Neural cell (in vitro differentiated cells): Measurements from ENCODE around the gene LRRTM3. TPM values are rescaled to one million over a fixed set of nuclear protein-coding genes. Genes with fewer than 3 reads are reported as not detected.

Source experiments
- H2AFZ ChIP-seq: fragments of 200-600, 300-800 bp; sonication (generic), shearing (Covaris generic); 2 replicates; pipeline ENCODE4 v1.6.0; 2014; ENCODE audit warnings: low read depth, mild to moderate bottlenecking, antibody characterized with exemption, low read length, moderate library complexity
- H3F3A ChIP-seq: fragments of 200-600 bp; shearing (Covaris generic); 2 replicates; pipeline ENCODE4 v1.6.1; 2016; ENCODE audit warnings: mild to moderate bottlenecking, moderate library complexity, mixed read lengths, antibody characterized with exemption, low read length; ENCODE audit not compliant: insufficient read depth, poor library complexity, severe bottlenecking
- H3K27ac ChIP-seq: fragments of 200-600, 300-800 bp; sonication (generic), shearing (Covaris generic); 2 replicates; pipeline ENCODE4 v1.5.1; 2014; ENCODE audit warnings: mild to moderate bottlenecking, low read length, moderate library complexity
- H3K27me3 ChIP-seq: fragments of 300-800, 200-600 bp; sonication (generic), shearing (Covaris generic); 2 replicates; pipeline ENCODE4 v1.6.0; 2014; ENCODE audit warnings: mild to moderate bottlenecking, low read depth, low read length, moderate library complexity; ENCODE audit not compliant: insufficient read depth
- H3K36me3 ChIP-seq: fragments of 300-800, 200-600 bp; sonication (generic), shearing (Covaris generic); 2 replicates; pipeline ENCODE4 v1.5.1; 2014; ENCODE audit warnings: mild to moderate bottlenecking, antibody characterized with exemption, low read length, moderate library complexity; ENCODE audit not compliant: insufficient read depth
- H3K4me2 ChIP-seq: fragments of 300-800, 200-600 bp; sonication (generic), shearing (Covaris generic); 2 replicates; pipeline ENCODE4 v1.6.0; 2014; ENCODE audit warnings: mild to moderate bottlenecking, low read length
- H3K4me3 ChIP-seq: fragments of 300-800, 200-600 bp; sonication (generic), shearing (Covaris generic); 2 replicates; pipeline ENCODE4 v1.5.1; 2014; ENCODE audit warnings: mild to moderate bottlenecking, low read length, moderate library complexity
- H3K79me2 ChIP-seq: fragments of 200-600 bp; shearing (Covaris generic); replicated peaks from 2 replicates; pipeline ENCODE4 v1.6.0; 2014; ENCODE audit warnings: mild to moderate bottlenecking, low read length, moderate library complexity; ENCODE audit not compliant: insufficient read depth
- H3K9ac ChIP-seq: fragments of 300-800, 200-600 bp; sonication (generic), shearing (Covaris generic); 2 replicates; pipeline ENCODE4 v1.6.1; 2016; ENCODE audit warnings: mild to moderate bottlenecking, low read length, mixed read lengths
- H3K9me2 ChIP-seq: fragments of 200-600 bp; shearing (Covaris generic); 2 replicates; pipeline ENCODE4 v1.6.1; 2016; ENCODE audit warnings: mild to moderate bottlenecking, low read length, mixed read lengths; ENCODE audit not compliant: insufficient read depth
- H3K9me3 ChIP-seq: fragments of 200-600, 300-800 bp; sonication (generic), shearing (Covaris generic); 2 replicates; pipeline ENCODE4 v1.6.1; 2016; ENCODE audit warnings: mild to moderate bottlenecking, mixed run types, low read length, moderate library complexity, mixed read lengths
- H4K20me1 ChIP-seq: fragments of 200-600 bp; shearing (Covaris generic); 2 replicates; pipeline ENCODE4 v1.6.1; 2016; ENCODE audit warnings: mild to moderate bottlenecking, mixed run types; ENCODE audit not compliant: insufficient read depth
- CTCF ChIP-seq: fragments of 450-650 bp; IDR thresholded peaks from 2 replicates; pipeline ENCODE4 v1.5.1; 2014; ENCODE audit warnings: antibody characterized with exemption, mild to moderate bottlenecking, moderate library complexity; ENCODE audit not compliant: poor library complexity, severe bottlenecking
- EP300 ChIP-seq: fragments of 450-650 bp; conservative IDR thresholded peaks from 2 replicates; pipeline ENCODE4 v1.6.1; 2014; ENCODE audit warnings: antibody characterized with exemption, mild to moderate bottlenecking, moderate library complexity; ENCODE audit not compliant: poor library complexity, severe bottlenecking
- EZH2 ChIP-seq: fragments of 200-600, 300-800 bp; shearing (Covaris generic), sonication (generic); IDR thresholded peaks from 2 replicates; pipeline ENCODE4 v1.6.1; 2014; ENCODE audit warnings: antibody characterized with exemption, low read length, borderline replicate concordance, mild to moderate bottlenecking; ENCODE audit not compliant: insufficient read depth, poor library complexity, severe bottlenecking
- MXI1 ChIP-seq: fragments of 450-650 bp; conservative IDR thresholded peaks from 2 replicates; pipeline ENCODE4 v1.6.1; 2014; ENCODE audit warnings: antibody characterized with exemption, mild to moderate bottlenecking; ENCODE audit not compliant: poor library complexity, severe bottlenecking
- POLR2AphosphoS5 ChIP-seq: IDR thresholded peaks from 2 replicates; pipeline ENCODE4 v1.6.1; 2012
- RAD21 ChIP-seq: fragments of 450-650 bp; conservative IDR thresholded peaks from 2 replicates; pipeline ENCODE4 v1.6.1; 2014; ENCODE audit warnings: antibody characterized with exemption, mild to moderate bottlenecking, moderate library complexity
- REST ChIP-seq: IDR thresholded peaks from 2 replicates; pipeline ENCODE4 v1.6.1; 2012; ENCODE audit warnings: borderline replicate concordance
- SMC3 ChIP-seq: fragments of 450-650 bp; conservative IDR thresholded peaks from 2 replicates; pipeline ENCODE4 v1.6.1; 2014; ENCODE audit warnings: antibody characterized with exemption, mild to moderate bottlenecking, moderate library complexity; ENCODE audit not compliant: poor library complexity
- TAF1 ChIP-seq: IDR thresholded peaks from 2 replicates; pipeline ENCODE4 v1.6.1; 2012; ENCODE audit warnings: low read depth
- polyA plus RNA-seq: library from polyadenylated mRNA; depleted of rRNA; stranded (reverse); fragments of >200 nt; gene quantifications from 2 replicates; pipeline ENCODE4 v1.2.3, GENCODE V29; 2014

LRRTM3 gene
- polyA plus RNA-seq, 1 donor from 2014 or later = 3.2 TPM

GRCh38 chr10:66925373-66925772 lies 463 bp upstream of the LRRTM3 start:
- no peaks in the 10 kb centered on the region for H3F3A ChIP-seq
- no peaks in the 10 kb centered on the region for H3K9me2 ChIP-seq
- H3K9me3 ChIP-seq = no peaks in the 10 kb centered on the region
- no peak overlapping the region for H2AFZ ChIP-seq
- no peaks in the 10 kb centered on the region for H3K27me3 ChIP-seq
- H3K36me3 ChIP-seq = no peaks in the 10 kb centered on the region
- TF ChIP-seq POLR2AphosphoS5 (no peak), SMC3 (no peak), REST (no peak), EP300 (no peak), CTCF (no peak), RAD21 (no peak), MXI1 (no peak), TAF1 (no peak), EZH2 (no peak)
- no peak overlapping the region for H3K27ac ChIP-seq
- no peaks in the 10 kb centered on the region for H3K79me2 ChIP-seq
- no peak overlapping the region for H3K9ac ChIP-seq
- peak overlapping the region; percentile 65 for H3K4me3 ChIP-seq
- H3K4me2 ChIP-seq = no peak overlapping the region
- no peaks in the 10 kb centered on the region for H4K20me1 ChIP-seq

- Histone ChIP-seq H3K27ac (no peak overlapping the region), H3K9me2 (no peaks in the 10 kb centered on the region), H3K4me2 (no peak overlapping the region), H2AFZ (no peak overlapping the region), H3K9me3 (no peaks in the 10 kb centered on the region), H3K4me3 (peak overlapping the region; percentile 65), H3K79me2 (no peaks in the 10 kb centered on the region), H3K27me3 (no peaks in the 10 kb centered on the region), H3K9ac (peak overlapping the region; percentile 58), H3F3A (no peaks in the 10 kb centered on the region), H4K20me1 (no peaks in the 10 kb centered on the region), H3K36me3 (no peaks in the 10 kb centered on the region)
- TF ChIP-seq SMC3 (no peak), POLR2AphosphoS5 (no peak), EZH2 (no peak), REST (no peak), CTCF (no peak), TAF1 (no peak)
Observed at GRCh38 chr10:66926841-66927240, 1.0 kb downstream of the LRRTM3 start.
